H1 (cell line): ENCODE data around the gene CHST8. TPM values are rescaled to one million over a fixed set of nuclear protein-coding genes. Genes with fewer than 3 reads are reported as not detected.

Source experiments
- CTCF ChIA-PET: fragments of 300-600 bp; sonication (Branson Sonifier 250); formaldehyde crosslinking; loops from one replicate; lab custom pipeline; 2021; ENCODE audit not compliant: partially characterized antibody; lab: Charles Lee
- POLR2A ChIA-PET: fragments of 300-600 bp; sonication (Branson Sonifier 250); formaldehyde crosslinking; loops from one replicate; lab custom pipeline; 2021; ENCODE audit warnings: inconsistent platforms; ENCODE audit not compliant: partially characterized antibody; lab: Charles Lee
- DNase-seq, 2 experiments: peaks; one replicate each; pipeline versions ENCODE4 v3.0.0 to v3.0.0-alpha.2; 2010 to 2022; ENCODE audit warnings: low spot score in 2 of 2, low read depth in 1 of 2, mixed read lengths in 1 of 2
- FAIRE-seq: peaks from 2 replicates; lab custom pipeline; 2011; peaks lifted over from hg19 to GRCh38; lab: Jason Lieb, UNC
- H2AFZ ChIP-seq: 2 replicates; pipeline ENCODE4 v1.8.1; 2012; ENCODE audit warnings: low read length, inconsistent platforms
- H2AK5ac ChIP-seq: 2 replicates; pipeline ENCODE4 v1.6.1; 2013; ENCODE audit warnings: low read depth, low read length
- H2BK120ac ChIP-seq: replicated peaks from 2 replicates; pipeline ENCODE3; 2013; ENCODE audit warnings: low read depth, low read length, inconsistent platforms
- H2BK12ac ChIP-seq: 2 replicates; pipeline ENCODE4 v1.6.1; 2013; ENCODE audit warnings: low read depth, low read length
- H2BK15ac ChIP-seq: 2 replicates; pipeline ENCODE4 v1.6.1; 2013; ENCODE audit warnings: low read length
- H2BK20ac ChIP-seq: 2 replicates; pipeline ENCODE4 v1.6.1; 2013; ENCODE audit warnings: low read length
- H2BK5ac ChIP-seq: 2 replicates; pipeline ENCODE4 v1.6.1; 2013; ENCODE audit warnings: low read depth, low read length
- H3K14ac ChIP-seq: 2 replicates; pipeline ENCODE4 v1.6.1; 2013; ENCODE audit warnings: inconsistent platforms; ENCODE audit not compliant: insufficient read length
- H3K18ac ChIP-seq: 2 replicates; pipeline ENCODE4 v1.6.1; 2013; ENCODE audit warnings: low read length; ENCODE audit errors: extremely low read depth
- H3K23ac ChIP-seq: 2 replicates; pipeline ENCODE4 v1.6.1; 2013; ENCODE audit warnings: inconsistent platforms; ENCODE audit not compliant: insufficient read length
- H3K23me2 ChIP-seq: 2 replicates; pipeline ENCODE4 v1.6.1; 2013; ENCODE audit warnings: low read depth, low read length
- H3K27ac ChIP-seq: 2 replicates; pipeline ENCODE4 v1.6.1; 2011; ENCODE audit warnings: low read depth, low read length, inconsistent platforms
- H3K27me3 ChIP-seq, 4 experiments: replicated peaks in 1 of 4; 1 replicate in 1 of 4; 2 replicates in 3 of 4; pipeline versions ENCODE4 v1.6.1 to v1.8.1; 2011 to 2013; ENCODE audit warnings: low read length in 3 of 4, mild to moderate bottlenecking in 3 of 4, inconsistent platforms in 2 of 4, mixed read lengths in 2 of 4, moderate library complexity in 1 of 4; ENCODE audit not compliant: control insufficient read depth in 3 of 4, insufficient read depth in 3 of 4; ENCODE audit errors: extremely low read depth in 1 of 4
- H3K36me3 ChIP-seq, 4 experiments: 2 replicates each; pipeline versions ENCODE4 v1.6.1 to v1.8.1; 2011 to 2013; ENCODE audit warnings: mild to moderate bottlenecking in 4 of 4, low read length in 3 of 4, moderate library complexity in 2 of 4, control low read depth in 1 of 4, inconsistent platforms in 1 of 4; ENCODE audit not compliant: insufficient read depth in 4 of 4, control insufficient read depth in 2 of 4
- H3K4ac ChIP-seq: replicated peaks from 2 replicates; pipeline ENCODE3; 2013; ENCODE audit warnings: low read length, low read depth, mixed read lengths, inconsistent platforms; ENCODE audit not compliant: insufficient read length
- H3K4me1 ChIP-seq, 4 experiments: replicated peaks in 1 of 4; 1 replicate in 1 of 4; 2 replicates in 3 of 4; pipeline versions ENCODE4 v1.6.1 to v1.8.1; 2011 to 2013; ENCODE audit warnings: low read length in 3 of 4, inconsistent platforms in 2 of 4, mixed read lengths in 1 of 4; ENCODE audit not compliant: insufficient read depth in 4 of 4, control insufficient read depth in 3 of 4
- H3K4me2 ChIP-seq, 2 experiments: 2 replicates each; pipeline versions ENCODE4 v1.6.1 to v1.8.1; 2011 to 2013; ENCODE audit warnings: low read depth in 2 of 2, low read length in 2 of 2, control low read depth in 1 of 2, inconsistent platforms in 1 of 2, mild to moderate bottlenecking in 1 of 2; ENCODE audit not compliant: insufficient read depth in 1 of 2
- H3K4me3 ChIP-seq, 4 experiments: fragments of 200-600, 300-600 bp in 1 of 4; sonication (generic), shearing (Covaris generic), sonication (Bioruptor Twin) in 1 of 4; 2 replicates each; pipeline versions ENCODE4 v1.5.1 to v1.8.1; 2011 to 2016; ENCODE audit warnings: low read length in 4 of 4, low read depth in 3 of 4, control low read depth in 2 of 4, inconsistent platforms in 2 of 4, mild to moderate bottlenecking in 2 of 4, mixed read lengths in 1 of 4, moderate library complexity in 1 of 4; ENCODE audit not compliant: insufficient read depth in 2 of 4; ENCODE audit errors: extremely low read depth in 1 of 4
- H3K56ac ChIP-seq: replicated peaks from 2 replicates; pipeline ENCODE3; 2013; ENCODE audit warnings: low read depth, mild to moderate bottlenecking, mixed read lengths, low read length, inconsistent platforms; ENCODE audit not compliant: insufficient read length
- H3K79me1 ChIP-seq: 2 replicates; pipeline ENCODE4 v1.6.1; 2013; ENCODE audit warnings: low read depth, low read length, control low read depth
- H3K79me2 ChIP-seq, 2 experiments: 2 replicates each; pipeline versions ENCODE4 v1.6.1 to v1.8.1; 2012 to 2013; ENCODE audit warnings: low read length in 2 of 2, mild to moderate bottlenecking in 2 of 2, inconsistent platforms in 1 of 2; ENCODE audit not compliant: insufficient read depth in 2 of 2, control insufficient read depth in 1 of 2
- H3K9ac ChIP-seq, 4 experiments: replicated peaks in 1 of 4; 1 replicate in 1 of 4; 2 replicates in 3 of 4; pipeline versions ENCODE4 v1.6.1 to v1.8.1; 2011 to 2013; ENCODE audit warnings: low read depth in 3 of 4, low read length in 3 of 4, control low read depth in 2 of 4, mild to moderate bottlenecking in 2 of 4, moderate library complexity in 2 of 4, inconsistent platforms in 1 of 4; ENCODE audit errors: extremely low read depth in 1 of 4
- H3K9me3 ChIP-seq, 2 experiments: 2 replicates each; pipeline versions ENCODE4 v1.6.1 to v1.8.1; 2012 to 2013; ENCODE audit warnings: mild to moderate bottlenecking in 2 of 2, moderate library complexity in 2 of 2, control low read depth in 1 of 2, inconsistent platforms in 1 of 2, low read depth in 1 of 2, low read length in 1 of 2, mixed read lengths in 1 of 2; ENCODE audit not compliant: insufficient read depth in 2 of 2
- H4K20me1 ChIP-seq, 2 experiments: replicated peaks in 1 of 2; 2 replicates each; pipeline versions ENCODE3 to v1.8.1; 2011 to 2013; ENCODE audit warnings: inconsistent platforms in 2 of 2, low read length in 2 of 2, mild to moderate bottlenecking in 1 of 2; ENCODE audit not compliant: insufficient read depth in 2 of 2, control insufficient read depth in 1 of 2
- H4K5ac ChIP-seq: 2 replicates; pipeline ENCODE4 v1.6.1; 2013; ENCODE audit warnings: low read length, low read depth, mixed read lengths, inconsistent platforms; ENCODE audit not compliant: insufficient read length
- H4K8ac ChIP-seq: 2 replicates; pipeline ENCODE4 v1.8.0; 2013; ENCODE audit warnings: mild to moderate bottlenecking, moderate library complexity, low read length, inconsistent platforms; ENCODE audit not compliant: insufficient read depth; ENCODE audit errors: extremely low read depth
- H4K91ac ChIP-seq: replicated peaks from 2 replicates; pipeline ENCODE3; 2013; ENCODE audit warnings: low read length, mixed read lengths, inconsistent platforms; ENCODE audit not compliant: insufficient read length
- CEBPB ChIP-seq: IDR thresholded peaks from 2 replicates; pipeline ENCODE4 v1.6.1; 2012; ENCODE audit warnings: low read depth, low read length
- GABPA ChIP-seq: IDR thresholded peaks from 2 replicates; pipeline ENCODE4 v1.6.1; 2011; ENCODE audit warnings: mild to moderate bottlenecking, low read length, moderate library complexity, borderline replicate concordance; ENCODE audit not compliant: insufficient read depth
- RAD21 ChIP-seq, 2 experiments: IDR thresholded peaks in 1 of 2; conservative IDR thresholded peaks in 1 of 2; 2 replicates each; pipeline ENCODE4 v1.6.1; 2011; ENCODE audit warnings: low read depth in 2 of 2, low read length in 2 of 2, improper control_type of control experiment in 1 of 2, inconsistent platforms in 1 of 2, mild to moderate bottlenecking in 1 of 2, moderate library complexity in 1 of 2
- SAP30 ChIP-seq: fragments of 300-600 bp; sonication (generic); IDR thresholded peaks from 2 replicates; pipeline ENCODE4 v1.7.1; 2012; ENCODE audit warnings: low read length, moderate library complexity, mild to moderate bottlenecking, inconsistent platforms; ENCODE audit not compliant: insufficient read depth, insufficient replicate concordance
- SIN3A ChIP-seq, 2 experiments: IDR thresholded peaks in 1 of 2; conservative IDR thresholded peaks in 1 of 2; 2 replicates each; pipeline ENCODE4 v1.6.1; 2011 to 2012; ENCODE audit warnings: low read length in 2 of 2, improper control_type of control experiment in 1 of 2, low read depth in 1 of 2, mild to moderate bottlenecking in 1 of 2
- TEAD4 ChIP-seq: IDR thresholded peaks from 2 replicates; pipeline ENCODE4 v1.6.1; 2012; ENCODE audit warnings: low read depth, low read length, inconsistent platforms, mixed read lengths
- WGBS, 2 experiments: shearing (Covaris generic) in 1 of 2; methylation state at CpG; one replicate each; pipeline versions ENCODE4 v1.1.6 to v1.1.7; 2013 to 2015; ENCODE audit warnings: low lambda C conversion rate in 2 of 2, mixed read lengths in 2 of 2, inconsistent platforms in 1 of 2, low coverage in 1 of 2, missing lambda C conversion rate in 1 of 2; ENCODE audit not compliant: insufficient replicate concordance in 2 of 2, insufficient coverage in 1 of 2, insufficient read length in 1 of 2; ENCODE audit errors: extremely low coverage in 1 of 2, missing lambda C conversion rate in 1 of 2; 5-methylcytosine and 5-hydroxymethylcytosine counted together
- polyA plus RNA-seq, 7 experiments: library from polyadenylated mRNA; depleted of rRNA in 3 of 7; stranded (reverse) in 5 of 7; unstranded in 2 of 7; fragments of >200 nt in 5 of 7; fragments of 200-250 nt in 2 of 7; gene quantifications; 1 replicate in 5 of 7; 2 replicates in 1 of 7; 4 replicates in 1 of 7; pipeline versions ENCODE4 v1.2.1 to v1.2.3, GENCODE V29; 2011 to 2013; ENCODE audit warnings: missing spikeins in 2 of 7, mixed read lengths in 2 of 7
- total RNA-seq: library from RNA; stranded (reverse); fragmentation: NEBNext Ultra II Directional; extraction: Animal tissue kit (Norgen Biotek cat#: 25700); gene quantifications from 2 replicates; pipeline ENCODE4 v1.2.1, GENCODE V29; 2021
- TF ChIP-seq, protein P1 (sequence below), 3 experiments: IDR thresholded peaks; 1 replicate in 2 of 3; 2 replicates in 1 of 3; pipeline versions ENCODE4 v1.5.1 to v1.6.1; 2011; ENCODE audit warnings: low read length in 3 of 3, mild to moderate bottlenecking in 3 of 3, inconsistent platforms in 2 of 3, low read depth in 1 of 3, moderate library complexity in 1 of 3; ENCODE audit not compliant: insufficient read depth in 1 of 3; ENCODE audit errors: control extremely low read depth in 1 of 3
- TF ChIP-seq, protein P2 (sequence below): IDR thresholded peaks from 2 replicates; pipeline ENCODE4 v1.6.1; 2012; ENCODE audit warnings: inconsistent platforms

The CHST8 gene
- total and polyA plus RNA-seq, 2 of the 8 experiments (the other 6 are each of a cell fraction or from before 2014, with no cell fraction given): 10.8 to 28.2 TPM

DNA sequence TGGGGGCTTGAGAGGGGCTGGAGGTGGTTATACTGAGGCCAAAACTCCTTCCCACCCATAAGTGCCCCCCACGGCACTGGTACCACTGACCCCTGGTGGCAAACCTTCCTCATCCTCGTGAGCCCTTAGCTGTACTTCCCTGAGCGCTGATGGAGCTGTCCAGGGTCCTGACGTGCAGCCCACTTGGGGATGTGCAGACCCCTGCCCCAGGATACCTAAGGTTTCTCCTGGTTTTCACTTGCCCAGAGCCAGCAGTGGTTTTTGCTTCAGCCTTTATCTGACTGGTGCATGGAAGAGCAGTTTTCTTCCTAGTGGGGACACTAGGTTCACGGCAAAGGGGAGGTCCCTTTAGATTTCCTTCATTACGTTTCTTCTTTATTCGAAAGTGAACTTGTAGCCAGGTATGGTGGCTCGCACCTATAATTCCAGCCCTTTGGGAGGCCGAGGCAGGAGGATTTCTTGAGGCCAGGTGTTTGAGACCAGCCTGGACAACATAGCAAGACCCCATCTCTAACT lies 146.2 kb downstream of the CHST8 start:
- Histone ChIP-seq H4K20me1 (peaks cover 4 to 11% of the 10 kb centered on the region in 2 experiments), H2BK20ac (no peak overlapping the region), H3K9me3 (no peaks in the 10 kb centered on the region), H2BK12ac (no peak overlapping the region), H3K4me1 (peaks cover 0 to 5% (median 1%) of the 10 kb centered on the region in 4 experiments; a peak in 3 of 7 replicates), H3K79me1 (no peaks in the 10 kb centered on the region), H4K91ac (no peak overlapping the region), H3K4me3 (no peak overlapping the region), H3K23me2 (no peaks in the 10 kb centered on the region), H2BK15ac (no peak overlapping the region), H3K4me2 (no peak overlapping the region), H3K18ac (no peak overlapping the region), H2BK120ac (no peak overlapping the region), H2AFZ (no peak overlapping the region), H3K79me2 (no peaks in the 10 kb centered on the region), H4K8ac (no peak overlapping the region), H3K4ac (no peak overlapping the region), H3K27me3 (no peaks in the 10 kb centered on the region), H3K9ac (no peak overlapping the region), H2BK5ac (no peak overlapping the region), H3K56ac (no peak overlapping the region), H3K36me3 (peaks cover 0 to 5% (median 0%) of the 10 kb centered on the region in 4 experiments; a peak in 2 of 8 replicates), H2AK5ac (no peak overlapping the region), H3K14ac (no peak overlapping the region), H3K23ac (no peak overlapping the region), H3K27ac (no peak overlapping the region), H4K5ac (no peak overlapping the region)
- ChIA-PET POLR2A (interaction anchor here (0.9 kb wide), 1 partner anchor 238 kb away, joined by 3 read pairs; no protein-coding TSS in a partner anchor), CTCF (interaction anchor here (0.6 to 6.3 kb wide), 31 partner anchors 9 to 526 kb away, joined by 3 to 79 read pairs (median 4); no protein-coding TSS in a partner anchor)
- FAIRE-seq: no peak
- DNase-seq: peak; percentile 44 to 95
- WGBS, 2 experiments: 55% methylated on average over 9 of the region's 9 CpGs; no CpG with 5 or more reads in 1 of the 2 experiments
- TF ChIP-seq RAD21 (IDR thresholded peaks at IDR 0.05 in 1 of 2, conservative IDR thresholded peaks at IDR 0.05 in 1 of 2; ENCODE audit: low read depth in 2 of 2, low read length in 2 of 2) (peak; percentile 65 to 74), TEAD4 (no peak), SIN3A (conservative IDR thresholded peaks at IDR 0.05 in 1 of 2, IDR thresholded peaks at IDR 0.05 in 1 of 2; ENCODE audit: low read depth in 1 of 2, low read length in 2 of 2) (peak; percentile 83 to 93; a peak in 3 of 4 replicates), GABPA (peak; percentile 18; the same call in 1 of the 2 replicates), CEBPB (no peak), SAP30 (peak; percentile 44)
- TF ChIP-seq, protein P1, sequence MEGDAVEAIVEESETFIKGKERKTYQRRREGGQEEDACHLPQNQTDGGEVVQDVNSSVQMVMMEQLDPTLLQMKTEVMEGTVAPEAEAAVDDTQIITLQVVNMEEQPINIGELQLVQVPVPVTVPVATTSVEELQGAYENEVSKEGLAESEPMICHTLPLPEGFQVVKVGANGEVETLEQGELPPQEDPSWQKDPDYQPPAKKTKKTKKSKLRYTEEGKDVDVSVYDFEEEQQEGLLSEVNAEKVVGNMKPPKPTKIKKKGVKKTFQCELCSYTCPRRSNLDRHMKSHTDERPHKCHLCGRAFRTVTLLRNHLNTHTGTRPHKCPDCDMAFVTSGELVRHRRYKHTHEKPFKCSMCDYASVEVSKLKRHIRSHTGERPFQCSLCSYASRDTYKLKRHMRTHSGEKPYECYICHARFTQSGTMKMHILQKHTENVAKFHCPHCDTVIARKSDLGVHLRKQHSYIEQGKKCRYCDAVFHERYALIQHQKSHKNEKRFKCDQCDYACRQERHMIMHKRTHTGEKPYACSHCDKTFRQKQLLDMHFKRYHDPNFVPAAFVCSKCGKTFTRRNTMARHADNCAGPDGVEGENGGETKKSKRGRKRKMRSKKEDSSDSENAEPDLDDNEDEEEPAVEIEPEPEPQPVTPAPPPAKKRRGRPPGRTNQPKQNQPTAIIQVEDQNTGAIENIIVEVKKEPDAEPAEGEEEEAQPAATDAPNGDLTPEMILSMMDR (IDR thresholded peaks at IDR 0.05; ENCODE audit: control extremely low read depth in 1 of 3, insufficient read depth in 1 of 3, low read depth in 1 of 3, low read length in 3 of 3): peak; percentile 62 to 80 (median 67)
- TF ChIP-seq, protein P2, sequence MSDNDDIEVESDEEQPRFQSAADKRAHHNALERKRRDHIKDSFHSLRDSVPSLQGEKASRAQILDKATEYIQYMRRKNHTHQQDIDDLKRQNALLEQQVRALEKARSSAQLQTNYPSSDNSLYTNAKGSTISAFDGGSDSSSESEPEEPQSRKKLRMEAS: peak; percentile 54
